Heart right ventricle (tissue), 16 donors: Measurements from ENCODE around the gene CNDP2. TPM values are rescaled to one million over a fixed set of nuclear protein-coding genes. Genes with fewer than 3 reads are reported as not detected.

ENCODE experiments used
- ATAC-seq, 8 donors: fragments of 200-7000 bp; cut with Tn5 transposase; one replicate each; pipeline ENCODE4 v1.9.1; 2020; ENCODE audit warnings: mild to moderate bottlenecking in 8 of 8, moderate library complexity in 8 of 8, moderate number of reproducible peaks in 1 of 8
- DNase-seq, 2 donors: peaks; one replicate each; pipeline ENCODE4 v3.0.0-alpha.2; 2020
- H3K27ac ChIP-seq, 10 donors: fragments of 200-600 bp; sonication (generic) in 2 of 10; one replicate each; pipeline versions ENCODE4 v1.5.0 to v1.8.0; 2020 to 2022; ENCODE audit warnings: mild to moderate bottlenecking in 3 of 10
- H3K27me3 ChIP-seq, 7 donors: fragments of 200-600 bp; one replicate each; pipeline ENCODE4 v1.8.0; 2021 to 2022; ENCODE audit warnings: mild to moderate bottlenecking in 2 of 7
- H3K36me3 ChIP-seq, 9 donors: fragments of 200-600 bp; sonication (generic) in 1 of 9; one replicate each; pipeline versions ENCODE4 v1.5.0 to v1.8.0; 2020 to 2022; ENCODE audit warnings: mild to moderate bottlenecking in 2 of 9
- H3K4me1 ChIP-seq, 9 donors: fragments of 200-600 bp; sonication (generic) in 1 of 9; one replicate each; pipeline versions ENCODE4 v1.5.0 to v1.8.0; 2020 to 2022; ENCODE audit warnings: mild to moderate bottlenecking in 4 of 9
- H3K4me3 ChIP-seq, 10 donors: fragments of 200-600 bp; sonication (generic) in 2 of 10; one replicate each; pipeline versions ENCODE4 v1.5.0 to v1.8.0; 2020 to 2022; ENCODE audit warnings: mild to moderate bottlenecking in 7 of 10, moderate library complexity in 2 of 10
- H3K9me3 ChIP-seq, 11 donors: fragments of 200-600 bp in 10 of 11; sonication (generic) in 2 of 11; one replicate each; pipeline versions ENCODE4 v1.5.0 to v1.8.0; 2013 to 2022; ENCODE audit warnings: mild to moderate bottlenecking in 2 of 11, control low read depth in 1 of 11, moderate library complexity in 1 of 11
- CTCF ChIP-seq, 9 donors: fragments of 200-600 bp; sonication (generic) in 2 of 9; IDR thresholded peaks; one replicate each; pipeline versions ENCODE4 v1.5.0 to v1.8.0; 2021 to 2022; ENCODE audit warnings: antibody characterized with exemption in 9 of 9, mild to moderate bottlenecking in 5 of 9, moderate library complexity in 1 of 9
- WGBS, 2 donors: extraction: QIAGEN DNeasy Blood & Tissue Kit; methylation state at CpG; one replicate each; pipeline ENCODE4 v1.1.7; 2013; ENCODE audit warnings: inconsistent platforms in 1 of 2; 5-methylcytosine and 5-hydroxymethylcytosine counted together
- intact Hi-C, 10 donors: fragments of 100-400 bp; cut with DNase I; formaldehyde crosslinking; loops; one replicate each; pipeline versions ENCODE4 v1.11.1 to v1.14.2; 2022
- polyA plus RNA-seq, 2 donors: library from polyadenylated mRNA; stranded (reverse); fragments of 200-250 nt; gene quantifications; one replicate each; pipeline ENCODE4 v1.2.3, GENCODE V29; 2013
- total RNA-seq, 10 donors: library from RNA; stranded (reverse); fragmentation: NEBNext Ultra II Directional in 3 of 10; extraction: Animal tissue kit (Norgen Biotek cat#: 25700) in 3 of 10; gene quantifications; one replicate each; pipeline versions ENCODE4 v1.2.1 to v1.2.4, GENCODE V29; 2021 to 2023
- donor health status: Arrhythmogenic right ventricular cardiomyopathy.
- donor health status: ischemic (EF 13 %, LVEDD 7.1; RV severe dilation, severe dysfunction).
- donor health status: healthy with polysubstance abuse.
- donor health status: DM: no; HTN: yes; CAD: no.
- donor health status: DM: no; HTN: no; CAD: no.
- donor health status: ischemic (EF 25% LVEDD 6.9; RV normal size, moderate dysfunction).
- donor health status: ischemic (EF 25% LVEDD 5.7; RV mildly dilated, moderate dysfunction).
- donor health status: healthy.
- donor health status: DM: yes; HTN: yes; CAD: no.
- donor health status: Ischemic cardiomyopathy.
- donor health status: ischemic (EF 35%, LVEDD 5.7; RV mildly dilated, moderate dysfunction).
- donor health status: nonischemic (EF 11% LVEDD 7.7; RV severe dilation, severe dysfunction).
- donor health status: DM: yes; HTN: yes; CAD: no.
- donor health status: PGD.
- donor health status: ischemic (EF 29% LVEDD 5.4; RV normal size, mild dysfunction).
- donor health status: nonischemic (EF 23%, LVEDD 6.1; RV moderate dilation, normal function).

The CNDP2 gene
- total and polyA plus RNA-seq, 12 donors = 48.9 to 117 (median 73.2) TPM

GRCh38 chr18:74450626-74451025 is 45.5 kb upstream of the CNDP2 start:
- Histone ChIP-seq H3K4me1 (peaks cover 0 to 62% (median 35%) of the 10 kb centered on the region in 9 donors), H3K9me3 (no peaks in the 10 kb centered on the region), H3K4me3 (no peak overlapping the region), H3K27me3 (peaks cover 0 to 33% (median 15%) of the 10 kb centered on the region in 7 donors), H3K27ac (peak overlapping the region in 8 of 10 donors; percentile 45 to 77 (median 54)), H3K36me3 (peaks cover 0 to 13% (median 0%) of the 10 kb centered on the region in 9 donors)
- 31 to 37% methylated on average over 7 of the region's 7 CpGs for WGBS, 2 donors
- intact Hi-C loops = loop anchor here in 1 of 10 donors (5.0 kb wide), 1 partner anchor 83 kb away; no protein-coding TSS in a partner anchor
- TF ChIP-seq CTCF (IDR thresholded peaks at IDR 0.05) = peak in 2 of 9 donors; percentile 10 to 15
- DNase-seq = peak; percentile 30 to 44
- peak; percentile 60 to 85 (median 75) for ATAC-seq

DNA sequence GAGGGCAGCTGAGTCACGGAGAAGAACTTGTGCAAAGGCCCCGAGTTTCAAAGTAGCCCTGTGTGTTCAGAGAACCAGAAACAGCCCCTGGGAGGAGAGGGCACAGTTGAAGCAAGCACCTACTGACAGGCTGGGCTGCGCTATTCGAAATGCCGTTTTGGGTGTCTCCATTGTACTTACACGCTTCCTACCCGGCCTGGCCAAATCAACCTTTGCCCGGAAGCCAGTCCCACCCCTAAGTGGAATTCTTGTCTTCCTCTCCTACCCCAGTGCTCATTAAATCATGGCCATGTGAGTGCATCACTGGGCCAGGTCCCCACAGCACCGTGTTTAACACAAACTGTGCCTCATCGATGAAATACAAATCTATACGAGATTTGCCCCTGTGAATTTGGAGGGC is 45.0 kb upstream of the CNDP2 start:
- H3K27ac ChIP-seq = peak overlapping the region in 8 of 10 donors; percentile 45 to 77 (median 54)
- H3K4me3 ChIP-seq = no peak overlapping the region
- peaks cover 4 to 67% (median 38%) of the 10 kb centered on the region in 9 donors for H3K4me1 ChIP-seq
- 82 to 92% methylated on average over 11 of the region's 11 CpGs for WGBS, 2 donors
- H3K27me3 ChIP-seq = peaks cover 0 to 38% (median 18%) of the 10 kb centered on the region in 7 donors
- intact Hi-C loops = loop anchor here in 1 of 10 donors (5.0 kb wide), 1 partner anchor 84 kb away; no protein-coding TSS in a partner anchor
- ATAC-seq = peak in 1 of 8 donors; percentile 4
- TF ChIP-seq CTCF (IDR thresholded peaks at IDR 0.05) = no peak
- no peak for DNase-seq
- peaks cover 0 to 7% (median 0%) of the 10 kb centered on the region in 9 donors for H3K36me3 ChIP-seq
- H3K9me3 ChIP-seq = no peaks in the 10 kb centered on the region

DNA sequence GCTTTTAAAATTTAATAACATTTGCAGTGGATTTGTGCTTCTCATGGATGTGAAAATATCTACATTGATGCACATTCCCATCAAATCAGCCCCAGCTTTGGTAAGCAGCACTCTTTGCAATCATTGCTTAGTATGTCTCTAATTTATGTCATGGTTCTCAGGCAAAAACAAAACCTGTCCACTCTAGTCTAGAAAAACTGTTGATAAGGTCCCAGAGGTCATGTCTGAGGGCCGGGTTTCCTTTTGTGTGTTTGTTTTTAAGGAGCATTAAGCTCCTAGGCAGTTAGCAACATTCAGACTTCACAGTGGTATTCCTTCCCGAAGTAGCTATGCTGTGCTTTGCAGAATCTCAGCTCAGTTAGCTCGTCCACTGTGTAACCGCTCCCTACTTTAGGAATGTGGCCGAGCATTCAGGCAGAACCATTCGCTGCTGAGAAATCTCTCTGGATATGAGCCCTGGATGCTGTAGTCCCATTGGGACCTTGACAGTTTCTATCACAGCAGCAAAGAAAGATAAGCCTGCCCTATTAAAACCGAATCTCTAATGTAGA is 43.1 kb upstream of the CNDP2 start:
- Histone ChIP-seq H3K4me1 (peaks cover 11 to 82% (median 45%) of the 10 kb centered on the region in 9 donors), H3K36me3 (no peaks in the 10 kb centered on the region), H3K27ac (peak overlapping the region in 6 of 10 donors; percentile 30 to 81 (median 58)), H3K4me3 (no peak overlapping the region), H3K9me3 (no peaks in the 10 kb centered on the region), H3K27me3 (peaks cover 0 to 56% (median 25%) of the 10 kb centered on the region in 7 donors)
- ATAC-seq = peak in 7 of 8 donors; percentile 27 to 61 (median 42)
- 16 to 26% methylated on average over 7 of the region's 7 CpGs for WGBS, 2 donors
- TF ChIP-seq CTCF (IDR thresholded peaks at IDR 0.05) = no peak
- peak in 1 of 2 donors; percentile 46 for DNase-seq
- intact Hi-C loops = loop anchor here in 1 of 10 donors (5.0 kb wide), 1 partner anchor 86 kb away; no protein-coding TSS in a partner anchor

DNA sequence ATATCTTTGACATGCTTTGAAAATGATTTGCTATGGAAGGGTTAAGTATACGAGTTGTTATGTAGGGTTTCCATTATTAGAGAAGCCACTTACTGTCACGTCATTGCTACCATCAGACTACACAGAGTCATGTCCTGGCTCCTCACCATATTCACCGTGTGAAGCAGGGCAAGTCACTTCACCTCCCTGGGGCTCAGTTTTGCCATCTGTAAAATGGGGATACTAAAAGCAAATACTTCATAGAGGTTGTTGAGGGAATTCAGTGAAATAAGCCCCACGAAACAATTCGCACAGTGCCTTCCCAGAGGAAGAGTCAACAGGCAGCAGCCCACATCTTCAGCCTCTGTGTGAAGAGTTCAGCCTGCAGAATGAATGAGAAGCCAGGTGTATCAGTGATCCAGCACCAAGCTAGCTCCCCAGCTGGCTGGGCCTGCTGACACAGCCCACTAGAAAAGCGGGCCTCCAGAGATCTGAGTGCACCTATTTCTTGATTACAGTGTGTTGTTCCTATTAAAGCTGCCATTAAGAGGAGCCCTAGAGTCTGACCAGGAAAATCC is 42.4 kb upstream of the CNDP2 start:
- intact Hi-C loops = loop anchor here in 1 of 10 donors (5.0 kb wide), 1 partner anchor 86 kb away; no protein-coding TSS in a partner anchor
- WGBS, 2 donors = 62 to 66% methylated on average over 6 of the region's 6 CpGs
- Histone ChIP-seq H3K27ac (peak overlapping the region in 6 of 10 donors; percentile 23 to 81 (median 48)), H3K36me3 (no peaks in the 10 kb centered on the region), H3K27me3 (peaks cover 0 to 63% (median 25%) of the 10 kb centered on the region in 7 donors), H3K4me1 (peaks cover 11 to 88% (median 50%) of the 10 kb centered on the region in 9 donors), H3K9me3 (no peaks in the 10 kb centered on the region), H3K4me3 (no peak overlapping the region)
- TF ChIP-seq CTCF (IDR thresholded peaks at IDR 0.05) = no peak
- ATAC-seq = peak in 3 of 8 donors; percentile 21 to 29 (median 28)
- no peak for DNase-seq
